Activated naive CD8-positive, alpha-beta T cell treated with anti-CD3 and anti-CD28 coated beads, Interleukin-2, amount 50 U/mL, for 24 hours (primary cell): ENCODE results near the gene SYCE1.

Experiments
- ATAC-seq: fragments of 150-1000 bp; cut with Tn5 transposase; one replicate; pipeline ENCODE4 v1.10.0; 2021
- DNase-seq: peaks from one replicate; pipeline ENCODE4 v3.0.0; 2021
- H3K27ac Mint-ChIP-seq: one replicate; pipeline ENCODE4 v1.8.0; 2021; ENCODE audit warnings: mild to moderate bottlenecking, mixed read lengths
- H3K27me3 Mint-ChIP-seq: one replicate; pipeline ENCODE4 v1.8.0; 2021; ENCODE audit warnings: mixed read lengths
- H3K36me3 Mint-ChIP-seq: one replicate; pipeline ENCODE4 v1.8.0; 2021; ENCODE audit warnings: low read depth, mixed read lengths
- H3K4me1 Mint-ChIP-seq: one replicate; pipeline ENCODE4 v1.8.0; 2021; ENCODE audit warnings: mixed read lengths
- H3K4me3 Mint-ChIP-seq: one replicate; pipeline ENCODE4 v1.8.0; 2021; ENCODE audit warnings: mild to moderate bottlenecking, moderate library complexity, mixed read lengths
- H3K9me3 Mint-ChIP-seq: one replicate; pipeline ENCODE4 v1.8.0; 2021; ENCODE audit warnings: mixed read lengths

SYCE1 gene

GRCh38 chr10:133511408-133511807, 54.0 kb downstream of the SYCE1 start:
- Mint-ChIP-seq H3K36me3 (peaks cover 3% of the 10 kb centered on the region), H3K9me3 (peaks cover 7% of the 10 kb centered on the region), H3K4me1 (no peaks in the 10 kb centered on the region), H3K27me3 (peaks cover 33% of the 10 kb centered on the region), H3K4me3 (no peak overlapping the region), H3K27ac (no peak overlapping the region)
- no peak for DNase-seq
- ATAC-seq: no peak

GRCh38 chr10:133509700-133510099, 55.7 kb downstream of the SYCE1 start:
- no peak for ATAC-seq
- Mint-ChIP-seq H3K27me3 (peaks cover 33% of the 10 kb centered on the region), H3K9me3 (peaks cover 7% of the 10 kb centered on the region), H3K4me1 (no peaks in the 10 kb centered on the region), H3K27ac (no peak overlapping the region), H3K36me3 (peaks cover 3% of the 10 kb centered on the region), H3K4me3 (no peak overlapping the region)
- DNase-seq: no peak
